GM12875 (cell line): ENCODE results near the gene ORAI2.
A peak's percentile ranks its signal among the peaks of the same experiment; 100 is the strongest.

Experiments
- H3K4me3 ChIP-seq: one replicate; pipeline ENCODE4 v1.5.1; 2011; ENCODE audit warnings: low read depth, low read length, control low read depth
- TF ChIP-seq, protein P1 (sequence below): IDR thresholded peaks from 2 replicates; pipeline ENCODE4 v1.5.1; 2011; ENCODE audit warnings: low read depth, mild to moderate bottlenecking, control low read depth, inconsistent platforms, low read length, moderate library complexity, borderline replicate concordance; ENCODE audit not compliant: insufficient read depth

ORAI2 gene

DNA sequence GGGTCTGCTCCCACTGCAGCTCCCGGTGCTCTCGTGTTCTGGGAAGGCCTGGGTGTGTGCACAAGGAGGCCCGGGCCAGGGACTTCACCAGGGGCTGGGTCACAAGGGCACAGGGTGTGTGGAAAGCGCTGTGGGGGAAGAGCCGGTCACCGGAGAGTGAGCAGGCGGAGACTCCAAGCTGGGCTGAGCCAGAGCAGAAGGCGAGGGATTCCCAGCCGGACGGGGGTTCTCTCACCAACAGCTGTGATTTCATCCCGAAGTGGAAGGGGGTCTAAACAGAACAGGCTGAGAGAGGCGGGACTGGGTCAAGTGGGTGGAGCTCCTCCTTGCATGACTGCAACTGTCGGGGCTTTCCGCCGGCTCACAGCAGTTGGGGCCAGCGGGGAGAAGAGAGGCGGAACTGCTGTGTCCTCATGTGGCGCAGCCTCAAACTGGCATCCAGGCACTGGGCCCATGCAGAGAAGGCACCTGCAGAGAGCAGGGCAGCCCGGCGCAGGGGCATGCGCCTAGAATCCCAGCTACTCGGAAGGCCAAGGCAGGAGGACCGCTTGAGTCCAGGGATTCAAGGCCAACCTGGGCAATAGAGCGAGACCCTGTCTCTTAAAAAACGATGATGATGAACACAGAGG lies 7.6 kb upstream of the ORAI2 start:
- TF ChIP-seq, protein P1, sequence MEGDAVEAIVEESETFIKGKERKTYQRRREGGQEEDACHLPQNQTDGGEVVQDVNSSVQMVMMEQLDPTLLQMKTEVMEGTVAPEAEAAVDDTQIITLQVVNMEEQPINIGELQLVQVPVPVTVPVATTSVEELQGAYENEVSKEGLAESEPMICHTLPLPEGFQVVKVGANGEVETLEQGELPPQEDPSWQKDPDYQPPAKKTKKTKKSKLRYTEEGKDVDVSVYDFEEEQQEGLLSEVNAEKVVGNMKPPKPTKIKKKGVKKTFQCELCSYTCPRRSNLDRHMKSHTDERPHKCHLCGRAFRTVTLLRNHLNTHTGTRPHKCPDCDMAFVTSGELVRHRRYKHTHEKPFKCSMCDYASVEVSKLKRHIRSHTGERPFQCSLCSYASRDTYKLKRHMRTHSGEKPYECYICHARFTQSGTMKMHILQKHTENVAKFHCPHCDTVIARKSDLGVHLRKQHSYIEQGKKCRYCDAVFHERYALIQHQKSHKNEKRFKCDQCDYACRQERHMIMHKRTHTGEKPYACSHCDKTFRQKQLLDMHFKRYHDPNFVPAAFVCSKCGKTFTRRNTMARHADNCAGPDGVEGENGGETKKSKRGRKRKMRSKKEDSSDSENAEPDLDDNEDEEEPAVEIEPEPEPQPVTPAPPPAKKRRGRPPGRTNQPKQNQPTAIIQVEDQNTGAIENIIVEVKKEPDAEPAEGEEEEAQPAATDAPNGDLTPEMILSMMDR, result no peak
- peak overlapping the region; percentile 49 for H3K4me3 ChIP-seq

DNA sequence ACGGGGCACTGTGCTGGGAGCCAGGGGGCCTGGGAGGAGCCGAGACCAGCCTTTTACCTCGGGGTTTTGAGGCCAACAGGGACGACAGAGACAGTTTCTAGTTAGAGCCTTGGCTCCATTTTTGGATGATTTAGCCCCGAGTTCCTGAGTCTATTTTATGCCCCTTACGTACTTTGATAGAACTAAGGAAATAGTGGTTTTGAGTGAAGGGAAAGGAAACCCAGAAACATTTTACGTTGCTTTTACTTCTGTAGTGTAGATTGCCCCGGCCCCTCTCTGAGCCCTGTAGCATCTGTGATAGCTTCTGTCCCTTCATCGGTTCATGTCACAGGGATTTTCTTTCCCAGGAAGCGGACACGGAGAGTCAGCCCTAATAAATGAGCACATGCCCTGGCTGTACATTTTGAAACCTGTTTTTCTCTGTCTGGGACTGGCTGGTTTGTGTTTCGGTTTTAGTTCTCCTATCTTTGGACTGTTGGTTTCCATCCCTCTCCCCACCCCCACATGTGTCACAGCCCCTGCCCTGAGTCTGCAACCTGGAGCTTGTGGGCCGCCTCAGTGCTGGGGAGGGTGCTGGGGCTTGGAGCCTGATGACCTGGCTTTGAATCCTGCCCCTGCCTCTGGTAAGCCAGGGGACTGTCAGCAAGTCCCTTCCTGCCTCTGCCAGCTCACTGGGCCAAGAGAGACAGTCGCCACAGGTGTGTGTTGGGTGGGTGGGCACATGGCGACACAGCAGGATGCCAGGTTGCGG lies 6.9 kb upstream of the ORAI2 start:
- TF ChIP-seq, protein P1, result no peak
- peak overlapping the region; percentile 49 for H3K4me3 ChIP-seq

DNA sequence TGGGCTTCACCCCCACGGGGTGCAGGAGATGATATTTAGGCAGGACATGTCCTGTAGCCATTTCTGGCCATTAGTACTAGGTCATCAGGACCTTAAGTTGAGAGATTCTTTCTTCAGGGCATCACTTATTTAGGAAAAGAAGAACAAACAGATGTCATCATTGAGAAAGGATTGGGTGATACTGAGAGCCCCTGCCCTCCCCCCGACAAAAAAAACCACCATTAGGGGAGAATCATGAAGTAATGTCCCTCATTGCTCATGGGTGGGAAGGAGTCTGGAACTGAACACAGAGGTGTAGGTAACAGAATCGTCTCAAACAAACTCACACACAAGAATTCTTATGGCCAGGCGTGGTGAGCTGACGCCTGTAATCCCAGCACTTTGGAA lies 6.4 kb upstream of the ORAI2 start:
- peak overlapping the region; percentile 13 for H3K4me3 ChIP-seq
- TF ChIP-seq, protein P1, result no peak

DNA sequence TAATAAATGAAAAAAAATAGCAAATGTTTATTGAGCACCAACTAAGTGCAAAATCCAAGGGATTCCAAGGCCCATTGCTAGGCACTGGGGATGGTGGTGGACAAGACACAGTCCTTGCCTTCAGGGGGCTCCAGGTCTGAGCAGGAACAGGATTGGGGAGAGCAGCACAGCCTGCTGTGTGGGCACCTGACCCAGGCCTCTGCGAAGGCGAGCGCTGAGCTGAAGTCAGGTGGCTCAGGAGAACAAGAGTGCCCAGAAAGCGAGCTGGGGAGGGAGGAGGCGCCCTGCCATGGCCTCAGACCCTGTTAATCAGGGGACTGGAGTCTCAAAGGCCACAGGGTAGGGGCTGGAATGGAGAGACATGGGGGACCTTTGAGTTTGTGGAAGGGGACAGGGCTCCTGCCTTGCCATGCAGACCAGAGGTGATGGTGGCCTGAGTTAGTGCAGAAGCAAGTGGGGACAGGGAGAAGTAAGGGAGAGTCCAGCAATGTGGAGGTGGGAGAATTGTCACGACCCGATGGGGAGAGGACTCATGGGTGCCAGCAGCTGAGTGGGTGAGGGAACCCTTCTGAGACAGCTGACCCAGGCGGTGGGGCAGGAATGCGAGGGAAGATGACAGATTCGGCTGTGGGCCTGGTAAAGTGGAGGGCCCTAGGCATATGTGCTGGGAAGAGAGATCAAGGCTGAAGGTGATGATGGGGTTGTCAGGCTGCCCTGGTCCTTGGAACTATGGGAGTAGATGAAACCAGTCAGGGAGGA lies 4.1 kb upstream of the ORAI2 start:
- H3K4me3 ChIP-seq, result no peak overlapping the region
- TF ChIP-seq, protein P1, result no peak

DNA sequence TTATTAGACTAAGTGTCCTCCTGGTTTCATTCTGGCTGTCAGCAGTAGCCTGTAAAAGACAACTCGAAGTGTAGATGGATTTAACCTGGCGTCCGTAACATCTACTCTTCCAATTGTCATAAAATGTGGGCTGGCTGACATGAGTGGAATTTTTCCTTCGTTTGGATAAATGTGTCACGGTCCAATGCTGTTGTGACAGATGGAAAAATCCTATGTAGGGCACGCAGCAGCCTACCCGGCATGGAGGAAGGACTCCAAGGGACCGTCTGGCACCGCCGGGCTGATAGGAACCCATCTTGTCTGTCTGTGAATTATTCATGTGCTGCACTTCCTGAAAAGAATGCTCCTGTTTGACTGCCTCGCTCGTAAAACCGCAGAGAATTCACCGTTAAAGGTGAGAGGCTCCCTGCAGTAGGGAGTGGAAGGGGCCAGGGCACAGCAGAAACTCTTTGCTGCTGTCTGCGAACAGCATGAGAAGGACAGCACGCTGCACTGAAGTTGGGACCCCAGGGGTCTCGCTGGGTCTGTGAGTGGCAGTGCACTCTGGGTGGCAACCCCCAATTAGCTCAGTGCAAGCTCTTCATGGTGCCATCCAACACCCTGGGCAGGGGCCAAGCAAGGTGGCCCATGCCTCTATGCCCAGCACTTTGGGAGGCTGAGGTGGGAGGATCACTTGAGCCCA lies 1.6 kb upstream of the ORAI2 start:
- TF ChIP-seq, protein P1, result no peak
- H3K4me3 ChIP-seq, result no peak overlapping the region

DNA sequence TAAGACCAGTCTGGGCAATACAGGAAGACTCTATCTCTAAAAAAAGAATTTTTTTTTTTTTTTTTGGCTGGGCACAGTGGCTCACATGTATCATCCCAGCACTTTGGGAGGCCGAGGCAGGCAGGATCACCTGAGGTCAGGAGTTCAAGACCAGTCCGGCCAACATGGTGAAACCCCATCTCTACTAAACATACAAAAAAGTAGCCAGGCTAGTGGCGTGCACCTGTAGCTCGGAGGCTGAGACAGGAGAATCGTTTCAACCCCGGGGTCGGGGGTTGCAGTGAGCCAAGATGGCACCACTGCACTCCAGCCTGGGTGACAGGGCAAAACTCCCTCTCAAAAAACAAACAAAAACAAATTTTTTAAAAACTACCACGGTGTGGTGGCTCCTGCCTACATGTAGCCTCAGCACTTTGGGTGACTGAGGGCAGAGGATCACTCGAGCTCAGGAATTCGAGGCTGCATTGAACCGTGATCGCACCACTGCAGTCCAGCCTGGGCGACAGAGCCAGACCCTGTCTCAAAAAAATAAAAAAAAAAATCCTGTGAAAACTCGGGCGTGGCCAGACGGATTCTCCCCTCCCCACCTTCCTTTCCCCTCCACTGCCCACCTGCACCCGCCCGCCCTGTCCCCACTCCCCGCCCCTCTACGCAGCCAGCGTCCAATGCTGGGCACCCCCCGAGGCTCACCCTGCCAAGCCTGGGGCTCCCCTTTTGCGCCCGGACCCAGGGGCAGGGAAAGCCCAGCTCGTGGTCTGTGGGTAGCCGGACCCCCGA lies 745 bp upstream of the ORAI2 start:
- TF ChIP-seq, protein P1, result no peak
- H3K4me3 ChIP-seq, result peak overlapping the region; percentile 64
